ENCODE measurements around the gene KCNV2.
A peak's percentile ranks its signal among the peaks of the same experiment; 100 is the strongest.

The KCNV2 gene

DNA sequence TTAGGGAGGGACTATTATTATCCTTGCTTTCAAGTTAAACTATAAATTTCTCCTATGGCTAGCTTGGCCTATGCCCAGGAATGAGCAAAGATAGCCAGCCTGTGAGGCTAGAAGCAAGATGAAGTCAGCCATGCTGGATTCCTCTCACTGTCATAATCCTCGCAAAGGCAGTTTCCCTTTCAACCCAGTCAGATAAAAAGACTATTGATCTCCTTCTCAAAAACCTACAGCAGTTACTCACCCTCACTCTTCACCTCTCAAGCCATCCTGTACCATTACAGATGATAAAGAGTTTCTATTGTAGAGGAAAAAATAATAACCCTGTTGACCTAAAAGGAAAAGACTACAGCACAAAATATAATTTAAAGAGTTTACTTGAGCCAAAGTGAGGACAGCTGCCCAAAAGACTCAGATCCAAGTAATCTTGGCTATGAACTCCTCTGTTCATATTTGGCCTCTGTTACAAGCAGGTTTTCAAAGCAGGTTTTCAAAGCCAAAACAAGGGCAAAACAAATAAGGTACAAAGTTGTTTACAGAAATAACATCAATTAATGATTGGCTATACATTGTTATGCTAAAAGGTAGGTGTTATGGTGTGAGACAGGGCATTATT lies 41.7 kb downstream of the KCNV2 start:
- DNase-seq (ENCODE audit: low read depth) = no peak

DNA sequence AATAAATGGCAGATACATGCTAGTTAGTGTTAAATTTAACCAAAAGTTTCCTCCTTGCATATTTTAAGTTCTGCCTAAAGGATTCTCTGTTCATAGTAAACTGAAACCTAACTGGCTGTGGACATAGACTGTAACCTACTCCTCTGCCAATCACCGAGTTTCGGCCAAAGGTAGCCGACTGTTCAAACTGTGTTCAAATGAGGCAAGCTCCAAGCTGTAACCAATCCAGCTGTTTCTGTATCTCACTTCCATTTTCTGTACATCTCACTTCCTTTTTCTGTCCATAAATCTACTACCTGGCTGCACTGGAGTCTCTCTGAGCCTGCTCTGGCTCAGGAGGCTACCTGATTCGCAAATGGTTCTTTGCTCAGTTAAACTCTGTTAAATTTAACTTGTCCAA lies 44.1 kb downstream of the KCNV2 start:
- no peak for DNase-seq (ENCODE audit: low read depth)

DNA sequence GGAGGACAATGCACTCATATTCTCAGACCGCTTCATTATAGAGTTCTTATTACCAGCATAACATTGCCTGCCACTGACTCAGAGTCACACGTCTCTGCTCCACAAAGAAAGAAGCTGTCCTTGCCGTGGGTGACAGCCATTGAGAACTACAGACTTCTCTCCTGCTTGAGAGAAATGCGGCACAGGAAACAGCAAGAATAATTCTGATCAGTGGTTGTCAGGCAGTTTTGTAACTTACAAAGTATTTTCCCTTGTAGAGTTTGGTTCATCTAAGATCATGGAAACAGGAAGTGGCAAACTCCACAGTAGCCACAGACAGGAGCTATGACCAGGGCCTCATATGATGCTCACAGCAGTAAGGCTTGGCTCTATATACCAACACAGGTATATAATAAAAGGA lies 47.0 kb downstream of the KCNV2 start:
- no peak for DNase-seq (ENCODE audit: low read depth)

DNA sequence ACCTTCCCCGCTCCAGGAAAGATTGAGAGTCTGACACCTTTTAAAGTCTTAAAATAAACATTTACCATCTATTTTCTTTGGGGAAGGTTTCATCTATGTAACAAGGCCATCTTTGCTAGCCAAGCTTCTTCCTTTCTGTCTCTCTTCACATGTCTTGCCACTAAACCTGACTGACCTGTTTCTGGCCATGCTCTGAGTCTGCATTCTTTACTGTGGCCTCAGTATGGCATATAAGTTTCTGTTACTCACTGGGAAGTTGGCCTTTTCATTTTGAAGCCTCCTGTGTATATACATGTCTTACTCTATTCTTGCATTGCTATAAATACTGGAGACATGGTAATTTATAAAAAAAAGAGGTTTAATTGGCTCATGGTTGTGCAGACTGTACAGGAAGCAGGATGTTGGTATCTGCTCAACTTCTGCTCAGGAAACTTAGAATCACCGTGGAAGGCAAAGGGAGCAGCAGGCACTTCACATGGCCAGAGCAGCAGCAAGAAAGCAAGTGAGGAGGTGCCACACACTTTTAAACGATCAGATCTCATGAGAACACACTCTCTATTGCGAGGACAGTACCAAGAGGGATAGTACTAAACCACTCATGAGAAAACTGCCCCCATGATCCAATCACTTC lies 48.1 kb downstream of the KCNV2 start:
- no peak for DNase-seq (ENCODE audit: low read depth)

DNA sequence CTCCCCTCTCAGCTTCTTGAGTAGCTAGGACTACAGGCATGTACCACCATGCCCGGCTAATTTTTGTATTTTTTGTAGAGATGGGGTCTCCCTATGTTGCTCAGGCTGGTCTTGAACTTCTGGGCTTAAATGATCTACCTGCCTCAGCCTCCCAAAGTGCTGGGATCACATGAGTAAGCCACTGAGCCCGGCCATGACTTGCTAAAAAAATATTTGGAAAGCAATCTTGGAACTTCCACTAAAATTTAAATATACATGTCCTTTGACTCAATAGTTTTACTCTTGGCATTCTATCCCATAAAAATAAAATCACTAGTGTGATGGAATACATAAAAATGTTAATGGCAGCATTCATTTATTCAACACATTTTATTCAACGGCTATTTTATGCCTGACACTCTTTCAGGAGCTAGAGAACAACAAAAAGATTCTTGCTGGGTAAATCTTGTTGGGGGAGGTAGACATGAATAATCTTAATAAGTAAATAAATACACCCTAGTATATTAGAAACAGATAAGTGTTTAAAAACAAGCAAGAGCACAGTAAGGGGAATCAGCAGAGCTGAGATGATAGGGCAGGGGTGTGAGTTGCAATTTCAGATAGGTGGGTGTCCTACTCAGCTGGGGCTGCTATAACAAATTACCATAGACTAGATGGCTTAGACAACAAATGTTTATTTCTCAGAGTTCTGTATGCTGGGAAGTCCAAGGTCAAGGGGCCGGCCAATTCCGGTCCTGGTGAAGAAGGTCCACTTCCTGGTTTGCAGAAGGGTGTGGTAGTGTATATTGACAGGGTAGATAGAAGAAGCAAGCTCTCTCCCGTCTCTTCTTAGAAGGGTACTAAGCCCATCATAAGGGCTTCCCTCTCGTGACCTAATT lies 50.7 kb downstream of the KCNV2 start:
- DNase-seq (ENCODE audit: low read depth) = no peak

DNA sequence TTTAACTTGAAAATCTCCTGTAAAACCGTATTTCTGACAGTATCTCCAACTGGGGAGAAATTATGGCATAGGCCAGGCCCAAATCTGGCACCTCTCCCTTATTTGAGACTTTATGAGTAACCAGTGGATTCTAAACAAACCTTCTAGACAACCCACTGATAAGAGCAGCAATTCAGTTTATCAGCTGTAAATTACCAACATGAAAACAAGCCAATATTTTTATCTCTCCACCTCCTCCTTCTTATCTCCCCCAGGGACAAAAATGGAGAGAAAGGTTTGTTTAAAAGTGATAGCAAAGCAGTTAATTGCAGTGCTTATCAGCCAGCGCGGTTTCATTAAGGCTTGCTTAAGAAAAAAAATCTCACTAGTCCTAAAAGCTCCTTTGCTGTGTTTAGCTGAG lies 53.8 kb downstream of the KCNV2 start:
- DNase-seq (ENCODE audit: low read depth) = no peak

DNA sequence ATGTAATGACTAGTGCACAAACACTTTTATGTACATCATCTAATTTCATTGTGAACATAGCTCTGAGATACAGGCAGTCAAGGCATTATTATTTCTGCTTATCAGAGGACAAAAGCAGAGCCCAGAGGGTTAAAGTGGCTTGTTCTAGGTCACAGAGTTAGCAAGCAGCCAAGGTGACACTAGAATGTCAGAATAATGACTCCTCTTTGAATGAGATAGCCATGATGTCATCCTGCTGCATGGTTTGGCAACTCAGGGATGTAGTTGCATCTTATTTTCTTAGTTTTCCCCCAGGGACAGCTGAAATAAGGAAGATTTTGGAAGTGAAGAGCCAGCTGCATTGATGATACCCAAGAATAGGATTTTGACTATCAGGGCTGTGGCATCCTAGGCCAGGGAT lies 54.4 kb downstream of the KCNV2 start:
- peak; percentile 23 for DNase-seq (ENCODE audit: low read depth)

DNA sequence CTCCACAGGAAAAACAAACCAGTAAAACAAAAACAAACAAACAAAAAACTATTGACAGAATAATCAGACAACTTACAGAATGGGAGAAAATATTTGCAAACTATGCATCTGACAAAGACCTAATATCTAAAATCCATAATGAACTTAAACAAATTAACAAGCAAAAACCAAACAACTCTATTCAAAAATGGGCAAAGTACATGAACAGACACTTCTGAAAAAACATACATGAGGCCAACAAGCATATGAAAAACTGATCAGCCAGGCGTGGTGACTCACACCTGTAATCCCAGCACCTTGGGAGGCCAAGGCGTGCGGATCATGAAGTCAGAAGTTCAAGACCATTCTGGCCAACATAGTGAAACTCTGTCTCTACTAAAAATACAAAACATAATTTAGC lies 60.1 kb downstream of the KCNV2 start:
- no peak for DNase-seq (ENCODE audit: low read depth)

DNA sequence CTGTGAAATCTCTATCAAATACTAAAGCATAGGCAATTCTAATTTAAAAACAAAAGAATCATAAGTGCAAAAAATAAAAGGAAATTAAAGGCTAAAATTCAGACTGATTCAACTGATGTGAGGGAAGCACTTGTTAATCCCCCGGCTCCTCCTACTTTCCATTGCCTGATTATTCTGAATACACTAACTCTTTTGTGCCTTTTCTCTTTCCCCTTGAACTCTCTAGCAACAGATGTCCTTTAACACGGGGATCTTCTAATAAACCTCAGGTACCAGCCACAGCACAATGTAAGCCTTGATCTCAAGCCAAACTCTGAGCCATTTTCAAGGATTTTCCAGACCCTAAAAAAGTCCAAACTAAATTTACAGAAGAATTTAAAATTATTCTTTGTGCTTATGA lies 61.5 kb downstream of the KCNV2 start:
- DNase-seq (ENCODE audit: low read depth) = no peak

Measured in GM04504 (cell line).